ENCODE measurements around the gene HDAC9.

GRCh38 chr7:18941207-18941606 is 445.7 kb downstream of the HDAC9 start:
- TF ChIP-seq EZH2 (conservative IDR thresholded peaks at IDR 0.05; ENCODE audit: low read depth, low read length), result no peak
- TF ChIP-seq, protein P1, sequence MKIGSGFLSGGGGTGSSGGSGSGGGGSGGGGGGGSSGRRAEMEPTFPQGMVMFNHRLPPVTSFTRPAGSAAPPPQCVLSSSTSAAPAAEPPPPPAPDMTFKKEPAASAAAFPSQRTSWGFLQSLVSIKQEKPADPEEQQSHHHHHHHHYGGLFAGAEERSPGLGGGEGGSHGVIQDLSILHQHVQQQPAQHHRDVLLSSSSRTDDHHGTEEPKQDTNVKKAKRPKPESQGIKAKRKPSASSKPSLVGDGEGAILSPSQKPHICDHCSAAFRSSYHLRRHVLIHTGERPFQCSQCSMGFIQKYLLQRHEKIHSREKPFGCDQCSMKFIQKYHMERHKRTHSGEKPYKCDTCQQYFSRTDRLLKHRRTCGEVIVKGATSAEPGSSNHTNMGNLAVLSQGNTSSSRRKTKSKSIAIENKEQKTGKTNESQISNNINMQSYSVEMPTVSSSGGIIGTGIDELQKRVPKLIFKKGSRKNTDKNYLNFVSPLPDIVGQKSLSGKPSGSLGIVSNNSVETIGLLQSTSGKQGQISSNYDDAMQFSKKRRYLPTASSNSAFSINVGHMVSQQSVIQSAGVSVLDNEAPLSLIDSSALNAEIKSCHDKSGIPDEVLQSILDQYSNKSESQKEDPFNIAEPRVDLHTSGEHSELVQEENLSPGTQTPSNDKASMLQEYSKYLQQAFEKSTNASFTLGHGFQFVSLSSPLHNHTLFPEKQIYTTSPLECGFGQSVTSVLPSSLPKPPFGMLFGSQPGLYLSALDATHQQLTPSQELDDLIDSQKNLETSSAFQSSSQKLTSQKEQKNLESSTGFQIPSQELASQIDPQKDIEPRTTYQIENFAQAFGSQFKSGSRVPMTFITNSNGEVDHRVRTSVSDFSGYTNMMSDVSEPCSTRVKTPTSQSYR (CRISPR knock-in tag; IDR thresholded peaks at IDR 0.05; ENCODE audit: borderline replicate concordance), result no peak
